Activated T-cell treated with anti-CD3 and anti-CD28 coated beads, Interleukin-2, amount 50 U/mL, for 72 hours (primary cell): Measurements from ENCODE around the gene AIPL1. TPM values are rescaled to one million over a fixed set of nuclear protein-coding genes. Genes with fewer than 3 reads are reported as not detected.
A peak's percentile ranks its signal among the peaks of the same experiment; 100 is the strongest.

Experiments used
- ATAC-seq, 2 donors: fragments of 150-1000 bp; cut with Tn5 transposase; replicated peaks in 1 of 2; 2 replicates each; pipeline ENCODE4 v1.10.0; 2021; ENCODE audit warnings: moderate library complexity in 2 of 2, mild to moderate bottlenecking in 1 of 2
- DNase-seq, 2 donors: peaks; one replicate each; pipeline ENCODE4 v3.0.0; 2021 to 2022; ENCODE audit warnings: mixed read lengths in 1 of 2
- H3K27ac Mint-ChIP-seq: one replicate; pipeline ENCODE4 v1.8.0; 2022; ENCODE audit warnings: mild to moderate bottlenecking, moderate library complexity, mixed read lengths
- H3K27me3 Mint-ChIP-seq: one replicate; pipeline ENCODE4 v1.8.0; 2022; ENCODE audit warnings: low read depth, mixed read lengths
- H3K36me3 Mint-ChIP-seq, 2 donors: one replicate each; pipeline ENCODE4 v1.8.0; 2022; ENCODE audit warnings: mixed read lengths in 2 of 2, mild to moderate bottlenecking in 1 of 2; ENCODE audit not compliant: insufficient read depth in 2 of 2
- H3K4me1 Mint-ChIP-seq: one replicate; pipeline ENCODE4 v1.8.0; 2022; ENCODE audit warnings: low read depth, mixed read lengths
- H3K4me3 Mint-ChIP-seq, 2 donors: one replicate each; pipeline ENCODE4 v1.8.0; 2022; ENCODE audit warnings: mild to moderate bottlenecking in 2 of 2, mixed read lengths in 2 of 2, moderate library complexity in 2 of 2
- H3K9me3 Mint-ChIP-seq, 2 donors: one replicate each; pipeline ENCODE4 v1.8.0; 2022; ENCODE audit warnings: mixed read lengths in 2 of 2
- total RNA-seq, 2 donors: library from RNA; stranded (reverse); gene quantifications; one replicate each; pipeline ENCODE4 v1.2.3, GENCODE V29; 2022

AIPL1 gene
- total RNA-seq, 2 donors from 2014 or later, result not detected

- no peaks in the 10 kb centered on the region for H3K27me3 Mint-ChIP-seq
- ATAC-seq, result no peak
- no peaks in the 10 kb centered on the region for H3K36me3 Mint-ChIP-seq
- no peaks in the 10 kb centered on the region for H3K4me1 Mint-ChIP-seq
- H3K4me3 Mint-ChIP-seq, result no peak overlapping the region
- DNase-seq, result no peak
- no peak overlapping the region for H3K27ac Mint-ChIP-seq
- no peaks in the 10 kb centered on the region for H3K9me3 Mint-ChIP-seq
Measured at GRCh38 chr17:6450926-6451832, 16.3 kb upstream of the AIPL1 start.

DNA sequence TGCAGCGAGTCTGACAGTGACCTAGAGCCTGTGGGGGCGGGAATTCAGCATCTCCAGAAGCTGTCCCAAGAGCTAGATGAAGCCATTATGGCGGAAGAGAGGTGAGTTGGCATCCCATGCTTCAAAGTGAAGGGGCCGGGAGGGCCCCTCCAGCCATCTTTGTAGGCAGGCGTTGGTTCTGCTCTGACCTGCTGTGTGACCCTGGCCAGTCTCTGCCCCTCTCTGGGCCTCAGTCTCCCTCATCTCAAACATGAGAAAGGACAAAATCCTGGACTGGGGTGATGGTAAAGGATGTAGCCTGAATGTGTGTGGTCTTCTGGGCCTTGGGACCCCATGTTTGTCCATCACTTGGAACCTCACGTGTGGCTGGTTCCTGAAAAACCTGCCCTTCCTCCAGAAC lies 14.4 kb upstream of the AIPL1 start:
- Mint-ChIP-seq H3K9me3 (no peaks in the 10 kb centered on the region), H3K27me3 (peaks cover 9% of the 10 kb centered on the region), H3K36me3 (no peaks in the 10 kb centered on the region), H3K27ac (no peak overlapping the region), H3K4me3 (no peak overlapping the region), H3K4me1 (peaks cover 4% of the 10 kb centered on the region)
- ATAC-seq (no peak), DNase-seq (no peak)

GRCh38 chr17:6448473-6448872 lies 13.6 kb upstream of the AIPL1 start:
- Mint-ChIP-seq H3K4me1 (peaks cover 11% of the 10 kb centered on the region), H3K36me3 (no peaks in the 10 kb centered on the region), H3K4me3 (no peak overlapping the region), H3K27me3 (peaks cover 12% of the 10 kb centered on the region), H3K27ac (no peak overlapping the region), H3K9me3 (no peaks in the 10 kb centered on the region)
- no peak for ATAC-seq
- DNase-seq, result no peak

DNA sequence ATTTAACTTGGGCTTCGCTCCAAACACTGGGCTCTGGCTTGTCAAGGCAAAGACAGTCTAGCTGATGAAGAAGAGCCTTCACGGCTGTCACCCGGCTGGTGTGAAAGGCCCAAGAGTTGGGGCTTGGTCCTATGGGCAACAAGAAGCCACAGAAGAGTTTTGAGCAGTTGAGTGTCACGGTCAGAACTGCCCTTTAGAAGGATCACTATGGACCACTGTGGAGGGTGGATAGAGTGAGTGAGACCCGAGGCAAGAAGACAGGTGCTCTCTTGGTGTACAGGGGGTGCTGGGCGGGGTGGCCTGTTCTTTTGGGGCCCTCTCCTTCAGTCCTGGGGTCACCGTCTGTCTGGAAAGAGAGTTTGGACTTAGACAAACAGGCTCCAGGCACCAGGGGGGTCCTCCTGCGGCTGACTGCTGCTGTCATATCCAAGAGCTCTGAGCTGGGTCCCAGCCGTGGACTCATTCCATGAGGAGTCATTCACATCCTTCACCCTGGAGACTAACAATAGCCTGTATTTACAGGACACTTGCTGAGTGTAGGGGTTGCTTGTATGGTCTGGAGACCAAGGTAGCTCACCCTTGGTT lies 11.7 kb upstream of the AIPL1 start:
- Mint-ChIP-seq H3K4me3 (no peak overlapping the region), H3K27ac (no peak overlapping the region), H3K27me3 (peaks cover 16% of the 10 kb centered on the region), H3K4me1 (peaks cover 16% of the 10 kb centered on the region), H3K9me3 (no peaks in the 10 kb centered on the region), H3K36me3 (no peaks in the 10 kb centered on the region)
- no peak for DNase-seq
- no peak for ATAC-seq

DNA sequence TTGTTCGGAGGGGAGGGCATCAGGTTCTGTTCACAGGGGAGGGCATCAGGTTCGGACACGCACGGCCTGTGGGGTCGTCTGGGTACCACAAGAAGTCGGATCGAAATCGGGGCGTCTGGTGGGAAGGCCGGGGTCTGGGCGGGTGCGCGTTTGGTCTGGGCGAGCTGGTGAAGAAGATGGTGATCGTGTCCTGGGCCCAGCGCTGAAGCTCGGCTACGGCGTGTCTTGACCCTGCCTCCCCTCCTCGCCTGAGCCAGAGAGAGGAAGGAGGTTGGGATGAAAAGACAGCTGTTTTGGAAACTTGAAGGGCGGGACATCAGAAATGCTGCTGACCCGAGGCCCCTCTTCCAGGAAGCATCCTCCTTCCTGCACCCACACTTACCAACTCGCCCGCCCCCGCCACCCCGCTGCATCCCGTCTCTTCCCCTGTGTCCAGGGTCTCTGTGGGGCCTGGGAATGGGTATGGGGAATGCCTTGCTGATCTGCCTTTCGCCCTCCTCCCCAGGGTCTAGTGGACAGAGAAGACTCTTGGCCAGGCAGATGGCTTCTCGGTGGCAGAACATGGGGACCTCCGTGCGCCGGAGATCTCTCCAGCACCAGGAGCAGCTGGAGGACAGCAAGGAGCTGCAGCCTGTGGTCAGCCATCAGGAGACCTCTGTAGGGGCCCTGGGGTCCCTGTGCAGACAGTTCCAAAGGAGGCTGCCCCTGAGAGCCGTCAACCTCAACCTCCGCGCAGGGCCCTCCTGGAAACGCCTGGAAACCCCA lies 9.8 kb upstream of the AIPL1 start:
- H3K9me3 Mint-ChIP-seq, result no peaks in the 10 kb centered on the region
- H3K36me3 Mint-ChIP-seq, result no peaks in the 10 kb centered on the region
- H3K27ac Mint-ChIP-seq, result peak overlapping the region; percentile 49
- DNase-seq (no peak), ATAC-seq (no peak)
- peaks cover 27% of the 10 kb centered on the region for H3K27me3 Mint-ChIP-seq
- peak overlapping the region; percentile 88 to 98 for H3K4me3 Mint-ChIP-seq
- H3K4me1 Mint-ChIP-seq, result peaks cover 16% of the 10 kb centered on the region

DNA sequence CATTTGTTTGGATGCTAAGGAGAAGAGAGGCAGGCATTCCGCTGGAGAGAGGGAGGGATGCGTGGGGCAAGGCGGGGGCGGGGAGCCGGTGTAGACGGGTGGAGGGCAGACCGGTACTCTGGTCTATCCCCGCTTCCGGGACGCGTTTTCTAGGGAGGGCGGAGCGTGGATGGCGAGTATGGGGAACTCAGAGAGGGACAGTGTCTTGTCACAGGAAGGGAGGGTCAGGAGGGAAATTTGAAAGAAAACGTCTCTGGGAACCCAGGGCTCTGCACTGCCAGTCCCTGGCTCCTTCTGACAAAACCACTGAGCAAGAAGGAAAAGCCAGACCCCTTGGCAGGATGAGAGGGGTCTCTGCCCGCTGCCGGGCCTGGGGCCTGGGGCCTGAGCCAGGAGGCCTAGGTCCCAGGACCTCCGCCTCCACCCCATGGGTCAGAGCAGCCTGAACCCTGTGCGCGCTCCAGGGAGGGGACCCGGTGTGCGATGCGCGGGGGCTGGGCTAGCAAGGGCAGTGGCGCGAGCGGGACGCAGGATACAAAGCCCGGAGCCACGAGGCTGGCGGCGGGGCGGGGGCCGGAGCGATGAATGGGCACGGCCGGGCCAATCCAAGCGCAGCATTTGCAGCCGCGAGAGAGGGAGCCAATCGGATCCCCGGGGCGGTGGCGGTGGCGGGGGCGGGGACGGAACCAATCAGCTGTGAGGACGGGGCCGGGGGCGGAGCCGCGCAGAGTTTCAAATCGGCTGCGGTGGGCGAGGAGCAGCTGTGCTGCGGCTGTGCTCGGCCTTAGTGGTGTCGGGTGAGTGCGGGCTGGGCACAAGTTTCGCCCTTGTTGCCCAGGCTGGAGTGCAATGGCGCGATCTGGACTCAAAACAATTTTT lies 9.0 kb upstream of the AIPL1 start, which contains the start of gene PIMREG:
TSS of gene PIMREG (plus strand) at position 764 of the 879 bp plus-strand sequence. CDS start 656 bp downstream, outside the sequence.
- peak; percentile 95 to 96 for DNase-seq
- Mint-ChIP-seq H3K4me1 (peaks cover 16% of the 10 kb centered on the region), H3K9me3 (no peaks in the 10 kb centered on the region), H3K27ac (peak within 1 kb of the TSS; percentile 49), H3K27me3 (peaks cover 29% of the 10 kb centered on the region), H3K36me3 (no peaks in the 10 kb centered on the region), H3K4me3 (peak within 1 kb of the TSS; percentile 88 to 98)
- peak; percentile 95 to 96 for ATAC-seq

DNA sequence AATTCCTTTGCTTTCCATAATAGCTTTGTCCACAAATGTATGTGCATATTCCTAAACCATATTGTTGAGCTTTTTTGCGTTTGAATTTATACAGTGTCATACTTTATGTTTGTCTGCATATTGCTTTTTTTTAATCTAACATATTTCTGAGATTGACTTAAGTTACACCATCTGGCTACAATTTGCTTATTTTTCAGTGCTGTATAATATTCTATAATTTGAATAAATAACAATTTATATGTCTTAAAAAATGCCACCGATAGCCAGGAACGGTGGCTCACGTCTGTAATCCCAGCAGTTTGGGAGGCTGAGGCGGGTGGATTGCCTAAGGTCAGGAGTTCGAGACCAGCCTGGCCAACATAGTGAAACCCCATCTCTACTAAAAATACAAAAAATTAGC lies 7.9 kb upstream of the AIPL1 start:
- peaks cover 32% of the 10 kb centered on the region for H3K27me3 Mint-ChIP-seq
- peak overlapping the region in 1 of 2 donors; percentile 98 for H3K4me3 Mint-ChIP-seq
- H3K36me3 Mint-ChIP-seq, result no peaks in the 10 kb centered on the region

GRCh38 chr17:6439951-6440350 lies 5.0 kb upstream of the AIPL1 start:
- peaks cover 48% of the 10 kb centered on the region for H3K27me3 Mint-ChIP-seq
- H3K36me3 Mint-ChIP-seq, result no peaks in the 10 kb centered on the region
- H3K4me3 Mint-ChIP-seq, result no peak overlapping the region
- no peaks in the 10 kb centered on the region for H3K9me3 Mint-ChIP-seq
- no peak for ATAC-seq
- no peak overlapping the region for H3K27ac Mint-ChIP-seq
- peaks cover 16% of the 10 kb centered on the region for H3K4me1 Mint-ChIP-seq
- no peak for DNase-seq

More for the DNA sequence above, 7.9 kb upstream of the AIPL1 start:
- H3K9me3 Mint-ChIP-seq, result no peaks in the 10 kb centered on the region
- H3K27ac Mint-ChIP-seq, result no peak overlapping the region
- DNase-seq (no peak), ATAC-seq (no peak)
- H3K4me1 Mint-ChIP-seq, result peaks cover 16% of the 10 kb centered on the region

DNA sequence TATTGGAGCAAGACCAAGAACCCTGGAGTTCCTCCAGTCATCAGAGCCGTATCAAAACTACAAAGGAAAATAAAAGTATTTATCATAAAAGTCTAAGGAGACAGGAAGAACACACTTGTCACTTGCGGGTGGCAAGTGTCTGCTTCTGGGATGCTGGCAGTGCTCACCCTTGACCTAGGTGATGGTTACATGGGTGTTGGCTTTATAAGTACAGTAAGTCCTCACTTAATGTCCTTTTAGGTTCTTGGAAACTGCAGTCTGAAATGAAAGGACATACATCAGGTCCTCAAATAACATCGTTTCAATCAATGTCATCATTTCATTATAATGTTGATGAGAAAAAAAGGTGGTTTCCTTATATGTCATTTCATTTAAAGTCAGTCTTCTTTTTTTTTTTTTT lies 3.0 kb upstream of the AIPL1 start:
- peaks cover 41% of the 10 kb centered on the region for H3K27me3 Mint-ChIP-seq
- ATAC-seq, result peak in 1 of 2 donors; percentile 58
- H3K4me1 Mint-ChIP-seq, result no peaks in the 10 kb centered on the region
- H3K9me3 Mint-ChIP-seq, result no peaks in the 10 kb centered on the region
- no peak for DNase-seq
- no peak overlapping the region for H3K27ac Mint-ChIP-seq
- H3K36me3 Mint-ChIP-seq, result no peaks in the 10 kb centered on the region
- H3K4me3 Mint-ChIP-seq, result no peak overlapping the region

GRCh38 chr17:6437466-6437865 lies 2.5 kb upstream of the AIPL1 start:
- Mint-ChIP-seq H3K9me3 (no peaks in the 10 kb centered on the region), H3K4me1 (no peaks in the 10 kb centered on the region), H3K27me3 (peaks cover 41% of the 10 kb centered on the region), H3K36me3 (no peaks in the 10 kb centered on the region), H3K27ac (no peak overlapping the region), H3K4me3 (no peak overlapping the region)
- ATAC-seq, result no peak
- no peak for DNase-seq

GRCh38 chr17:6435968-6436367 lies 1.0 kb upstream of the AIPL1 start:
- H3K4me1 Mint-ChIP-seq, result no peaks in the 10 kb centered on the region
- DNase-seq (peak; percentile 58 to 60), ATAC-seq (peak; percentile 82 to 87)
- no peak overlapping the region for H3K27ac Mint-ChIP-seq
- peaks cover 2% of the 10 kb centered on the region in 2 donors for H3K36me3 Mint-ChIP-seq
- no peak overlapping the region for H3K4me3 Mint-ChIP-seq
- H3K27me3 Mint-ChIP-seq, result peaks cover 38% of the 10 kb centered on the region
- H3K9me3 Mint-ChIP-seq, result no peaks in the 10 kb centered on the region

DNA sequence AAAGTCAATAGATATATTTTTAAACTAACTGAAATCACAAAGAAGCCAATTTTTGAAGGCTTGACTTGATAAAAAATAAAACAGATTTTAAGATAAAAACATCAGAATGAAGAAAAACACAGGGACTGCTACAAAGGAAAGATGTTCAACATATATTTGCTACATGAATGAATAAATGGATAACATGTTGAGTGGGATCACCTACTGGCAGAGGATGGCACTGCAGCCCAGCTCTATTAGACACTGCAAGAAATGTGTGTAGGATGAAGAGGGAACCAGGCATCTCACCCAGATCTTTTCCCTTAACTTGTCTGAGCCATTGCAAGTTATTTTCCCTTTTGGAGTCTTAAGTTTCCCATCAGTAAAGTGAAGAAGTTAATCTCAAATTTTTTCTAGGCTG lies 4.2 kb downstream of the AIPL1 start:
- H3K27ac Mint-ChIP-seq, result no peak overlapping the region
- DNase-seq (no peak), ATAC-seq (no peak)
- peaks cover 14% of the 10 kb centered on the region for H3K27me3 Mint-ChIP-seq
- peaks cover 3 to 5% of the 10 kb centered on the region in 2 donors for H3K9me3 Mint-ChIP-seq
- no peak overlapping the region for H3K4me3 Mint-ChIP-seq
- H3K4me1 Mint-ChIP-seq, result peaks cover 13% of the 10 kb centered on the region
- peaks cover 5 to 10% of the 10 kb centered on the region in 2 donors for H3K36me3 Mint-ChIP-seq
